MM.1S (cell line): ENCODE measurements around the gene GAK.

ENCODE experiments used
- DNase-seq: peaks from one replicate; pipeline ENCODE4 v3.0.0-alpha.2; 2015
- H2AFZ ChIP-seq: fragments of 300-600 bp; sonication (generic); 2 replicates; pipeline ENCODE4 v1.6.0; 2016; ENCODE audit warnings: antibody characterized with exemption, low read length
- H3F3A ChIP-seq: fragments of 300-600 bp; sonication (generic); 2 replicates; pipeline ENCODE4 v1.6.1; 2016; ENCODE audit warnings: mild to moderate bottlenecking, antibody characterized with exemption, low read length, moderate library complexity, mixed read lengths; ENCODE audit not compliant: insufficient read depth
- H3K27ac ChIP-seq: fragments of 300-600 bp; sonication (generic); 2 replicates; pipeline ENCODE4 v1.5.1; 2016; ENCODE audit warnings: mild to moderate bottlenecking, low read length
- H3K27me3 ChIP-seq: fragments of 300-600 bp; sonication (generic); replicated peaks from 2 replicates; pipeline ENCODE4 v1.6.0; 2016; ENCODE audit warnings: low read length; ENCODE audit not compliant: insufficient read depth
- H3K36me3 ChIP-seq: fragments of 300-600 bp; sonication (generic); replicated peaks from 2 replicates; pipeline ENCODE4 v1.6.1; 2016; ENCODE audit warnings: mild to moderate bottlenecking, low read length, mixed read lengths; ENCODE audit not compliant: insufficient read depth
- H3K4me1 ChIP-seq: fragments of 300-600 bp; sonication (generic); 2 replicates; pipeline ENCODE4 v1.6.1; 2016; ENCODE audit warnings: low read length, mixed read lengths
- H3K4me2 ChIP-seq: fragments of 300-600 bp; sonication (generic); 2 replicates; pipeline ENCODE4 v1.6.0; 2016; ENCODE audit warnings: low read depth, low read length
- H3K4me3 ChIP-seq: fragments of 300-600 bp; sonication (generic); 2 replicates; pipeline ENCODE4 v1.5.1; 2016; ENCODE audit warnings: low read length, mixed read lengths
- H3K79me2 ChIP-seq: fragments of 300-600 bp; sonication (generic); 2 replicates; pipeline ENCODE4 v1.6.1; 2016; ENCODE audit warnings: mixed run types, low read length, mixed read lengths
- H3K9ac ChIP-seq: fragments of 300-600 bp; sonication (generic); 2 replicates; pipeline ENCODE4 v1.6.1; 2016; ENCODE audit warnings: low read length, mixed read lengths
- H3K9me2 ChIP-seq: fragments of 300-600 bp; sonication (generic); replicated peaks from 2 replicates; pipeline ENCODE4 v1.6.1; 2016; ENCODE audit warnings: mild to moderate bottlenecking, low read length, mixed read lengths; ENCODE audit not compliant: insufficient read depth
- H3K9me3 ChIP-seq: fragments of 300-600 bp; sonication (generic); replicated peaks from 2 replicates; pipeline ENCODE4 v1.6.1; 2016; ENCODE audit warnings: mild to moderate bottlenecking, low read length, mixed read lengths; ENCODE audit not compliant: insufficient read depth
- H4K20me1 ChIP-seq: fragments of 300-600 bp; sonication (generic); 2 replicates; pipeline ENCODE4 v1.6.1; 2016; ENCODE audit warnings: mild to moderate bottlenecking, low read length, moderate library complexity, mixed read lengths; ENCODE audit not compliant: insufficient read depth
- EZH2 ChIP-seq: fragments of 300-600 bp; sonication (generic); optimal IDR thresholded peaks from 2 replicates; pipeline ENCODE3; 2017; ENCODE audit warnings: low read depth, mild to moderate bottlenecking, antibody characterized with exemption, low read length, mixed read lengths
- EZH2phosphoT487 ChIP-seq: fragments of 300-600 bp; sonication (generic); IDR thresholded peaks from 2 replicates; pipeline ENCODE4 v1.6.1; 2018; ENCODE audit warnings: antibody characterized with exemption, low read length
- TF ChIP-seq, protein P1 (sequence below): fragments of 300-600 bp; sonication (generic); IDR thresholded peaks from 2 replicates; pipeline ENCODE4 v1.5.1; 2016; ENCODE audit warnings: antibody characterized with exemption, low read length, mixed read lengths

GAK gene

DNA sequence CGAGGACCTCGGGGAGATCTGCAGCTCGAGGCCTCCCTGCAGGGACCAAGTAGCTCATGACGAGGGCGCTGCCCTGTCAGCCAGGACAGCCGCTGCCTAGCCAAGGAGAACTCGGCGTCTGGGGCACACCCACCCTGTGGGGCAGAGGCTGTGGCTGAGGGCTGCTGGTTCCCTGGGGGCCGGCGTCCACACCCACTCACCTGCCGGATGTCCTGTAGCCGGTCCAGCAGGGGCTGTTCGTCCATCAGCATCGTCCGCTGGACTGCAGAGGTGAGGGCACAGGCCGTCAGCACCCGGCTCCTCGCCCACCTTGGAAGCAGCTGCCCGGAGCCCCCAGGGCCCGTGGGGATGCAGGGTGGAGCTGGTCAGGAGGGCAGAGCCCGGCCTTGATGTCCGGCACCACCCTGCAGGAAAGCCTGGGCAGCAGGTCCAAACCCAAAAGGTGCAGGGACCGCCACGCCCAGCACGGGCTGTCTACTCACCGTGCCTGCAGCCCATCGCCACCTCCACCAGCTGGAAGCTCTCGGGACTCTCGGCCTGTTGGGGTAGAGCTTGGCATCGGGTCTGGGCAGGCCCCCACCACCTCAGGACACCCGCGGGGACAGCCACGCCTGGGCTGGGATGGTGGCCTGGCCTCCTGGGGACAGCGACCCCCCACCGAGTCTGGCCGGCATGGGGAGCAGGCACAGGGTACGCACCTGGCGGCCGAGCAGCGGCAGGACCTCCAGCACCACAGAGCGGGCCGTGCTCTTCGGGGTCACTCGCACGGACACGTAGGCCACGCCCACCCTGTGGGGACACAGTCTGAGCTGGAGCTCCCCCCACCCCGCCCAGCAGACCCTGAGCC, 34.4 kb upstream of the GAK start:
- no peaks in the 10 kb centered on the region for H4K20me1 ChIP-seq
- TF ChIP-seq EZH2phosphoT487, result no peak

DNA sequence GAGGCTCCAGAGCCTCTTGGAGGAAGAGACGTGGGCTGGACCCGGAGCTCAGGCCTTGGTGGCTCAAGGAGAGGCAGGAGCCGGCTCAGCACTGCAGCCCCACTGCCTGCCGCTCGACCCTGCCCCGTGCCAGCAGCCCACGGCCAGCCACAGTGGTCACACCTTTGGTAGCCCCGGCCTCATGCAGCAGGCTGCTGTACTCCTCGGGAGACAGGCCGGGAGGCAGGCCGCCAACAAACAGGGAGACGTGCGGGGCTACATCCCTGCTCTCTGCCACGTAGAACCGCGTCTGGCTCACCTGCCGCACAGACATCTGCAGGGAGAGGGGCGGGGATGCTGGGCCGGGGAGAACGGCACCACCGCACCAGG, 33.6 kb upstream of the GAK start:
- no peak overlapping the region for H3K4me2 ChIP-seq

More for the DNA sequence above, 34.4 kb upstream of the GAK start:
- no peak overlapping the region for H3K9ac ChIP-seq
- H3K27ac ChIP-seq, result no peak overlapping the region
- no peaks in the 10 kb centered on the region for H3F3A ChIP-seq
- no peaks in the 10 kb centered on the region for H3K79me2 ChIP-seq
- H3K36me3 ChIP-seq, result no peaks in the 10 kb centered on the region
- H3K9me2 ChIP-seq, result no peaks in the 10 kb centered on the region
- no peaks in the 10 kb centered on the region for H3K4me1 ChIP-seq
- no peak overlapping the region for H3K4me2 ChIP-seq
- no peak overlapping the region for H2AFZ ChIP-seq
- H3K4me3 ChIP-seq, result no peak overlapping the region
- DNase-seq, result no peak
- H3K9me3 ChIP-seq, result no peaks in the 10 kb centered on the region
- H3K27me3 ChIP-seq, result no peaks in the 10 kb centered on the region

DNA sequence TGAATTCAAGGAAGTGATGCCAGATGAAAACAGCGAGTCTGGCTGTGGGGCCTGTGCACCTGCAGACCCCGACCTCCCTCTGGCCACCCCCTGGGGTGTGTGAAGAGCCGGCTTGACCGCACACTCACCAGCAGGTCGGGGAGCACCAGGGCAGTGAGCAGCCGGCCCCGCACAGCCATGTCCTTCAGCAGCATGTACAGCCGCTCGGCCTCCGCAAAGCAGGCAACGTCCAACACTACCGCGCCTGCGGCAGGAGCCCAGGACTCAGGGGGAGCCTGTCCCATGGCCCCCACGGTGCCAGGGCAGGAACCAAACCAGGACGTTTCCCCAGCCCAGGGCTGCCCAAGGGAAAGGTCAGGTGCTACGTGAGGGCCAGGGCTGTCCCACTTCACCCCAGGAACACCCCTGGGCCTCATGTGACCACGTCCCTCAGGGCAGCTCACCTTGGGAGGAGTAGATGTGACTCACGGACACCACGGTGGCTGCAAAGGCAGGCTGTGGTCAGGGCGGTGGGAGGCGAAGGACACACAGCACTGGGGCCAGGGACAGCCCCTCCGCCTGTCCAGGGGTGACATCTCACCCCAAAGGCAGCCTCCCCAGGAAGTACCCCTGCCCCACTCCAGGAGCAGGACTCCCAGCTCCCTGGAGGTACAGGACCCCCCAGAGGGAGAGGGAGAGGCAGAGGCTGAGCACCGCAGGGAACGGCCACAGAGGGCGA, 33.1 kb upstream of the GAK start:
- no peak overlapping the region for H2AFZ ChIP-seq
- H3K36me3 ChIP-seq, result no peaks in the 10 kb centered on the region
- TF ChIP-seq EZH2phosphoT487, result no peak
- TF ChIP-seq, protein P1, sequence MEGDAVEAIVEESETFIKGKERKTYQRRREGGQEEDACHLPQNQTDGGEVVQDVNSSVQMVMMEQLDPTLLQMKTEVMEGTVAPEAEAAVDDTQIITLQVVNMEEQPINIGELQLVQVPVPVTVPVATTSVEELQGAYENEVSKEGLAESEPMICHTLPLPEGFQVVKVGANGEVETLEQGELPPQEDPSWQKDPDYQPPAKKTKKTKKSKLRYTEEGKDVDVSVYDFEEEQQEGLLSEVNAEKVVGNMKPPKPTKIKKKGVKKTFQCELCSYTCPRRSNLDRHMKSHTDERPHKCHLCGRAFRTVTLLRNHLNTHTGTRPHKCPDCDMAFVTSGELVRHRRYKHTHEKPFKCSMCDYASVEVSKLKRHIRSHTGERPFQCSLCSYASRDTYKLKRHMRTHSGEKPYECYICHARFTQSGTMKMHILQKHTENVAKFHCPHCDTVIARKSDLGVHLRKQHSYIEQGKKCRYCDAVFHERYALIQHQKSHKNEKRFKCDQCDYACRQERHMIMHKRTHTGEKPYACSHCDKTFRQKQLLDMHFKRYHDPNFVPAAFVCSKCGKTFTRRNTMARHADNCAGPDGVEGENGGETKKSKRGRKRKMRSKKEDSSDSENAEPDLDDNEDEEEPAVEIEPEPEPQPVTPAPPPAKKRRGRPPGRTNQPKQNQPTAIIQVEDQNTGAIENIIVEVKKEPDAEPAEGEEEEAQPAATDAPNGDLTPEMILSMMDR, result no peak
- no peak for TF ChIP-seq EZH2
- H3K9me3 ChIP-seq, result no peaks in the 10 kb centered on the region
- H3F3A ChIP-seq, result no peaks in the 10 kb centered on the region
- DNase-seq, result no peak
- H3K27me3 ChIP-seq, result no peaks in the 10 kb centered on the region
- no peaks in the 10 kb centered on the region for H4K20me1 ChIP-seq
- no peak overlapping the region for H3K9ac ChIP-seq
- no peak overlapping the region for H3K4me3 ChIP-seq
- H3K4me2 ChIP-seq, result no peak overlapping the region
- H3K79me2 ChIP-seq, result no peaks in the 10 kb centered on the region
- H3K27ac ChIP-seq, result no peak overlapping the region
- no peaks in the 10 kb centered on the region for H3K9me2 ChIP-seq
- H3K4me1 ChIP-seq, result no peaks in the 10 kb centered on the region

More for the DNA sequence above, 33.6 kb upstream of the GAK start:
- Histone ChIP-seq H3K9ac (no peak overlapping the region), H3K9me2 (no peaks in the 10 kb centered on the region), H3F3A (no peaks in the 10 kb centered on the region), H2AFZ (no peak overlapping the region), H3K4me3 (no peak overlapping the region), H3K36me3 (no peaks in the 10 kb centered on the region), H3K9me3 (no peaks in the 10 kb centered on the region), H3K27me3 (no peaks in the 10 kb centered on the region), H3K79me2 (no peaks in the 10 kb centered on the region), H3K4me1 (no peaks in the 10 kb centered on the region), H4K20me1 (no peaks in the 10 kb centered on the region), H3K27ac (no peak overlapping the region)
- no peak for DNase-seq
- no peak for TF ChIP-seq EZH2
- TF ChIP-seq, protein P1, result no peak
- no peak for TF ChIP-seq EZH2phosphoT487
